Smooth muscle cell (in vitro differentiated cells): ENCODE data around the gene PUDP. TPM values are rescaled to one million over a fixed set of nuclear protein-coding genes. Genes with fewer than 3 reads are reported as not detected.

Experiments used
- DNase-seq: peaks from one replicate; lab custom pipeline; 2025; ENCODE audit not compliant: unreplicated experiment; lab: John Stamatoyannopoulos, UW
- H2AFZ ChIP-seq: fragments of 200-600 bp; sonication (generic); 2 replicates; pipeline ENCODE4 v1.6.0; 2016; ENCODE audit warnings: antibody characterized with exemption, low read depth, mild to moderate bottlenecking
- H3F3A ChIP-seq: fragments of 200-600 bp; sonication (generic); 2 replicates; pipeline ENCODE4 v1.6.0; 2017; ENCODE audit warnings: antibody characterized with exemption, low read depth
- H3K27ac ChIP-seq: fragments of 200-600 bp; sonication (generic); 2 replicates; pipeline ENCODE4 v1.5.1; 2016; ENCODE audit warnings: low read depth, mild to moderate bottlenecking
- H3K27me3 ChIP-seq: fragments of 200-600 bp; sonication (generic); 2 replicates; pipeline ENCODE4 v1.6.1; 2016; ENCODE audit warnings: low read depth, mild to moderate bottlenecking
- H3K36me3 ChIP-seq: fragments of 200-600 bp; sonication (generic); 2 replicates; pipeline ENCODE4 v1.5.1; 2016; ENCODE audit warnings: low read depth
- H3K4me1 ChIP-seq: fragments of 200-600 bp; sonication (generic); 2 replicates; pipeline ENCODE4 v1.5.1; 2016; ENCODE audit warnings: low read depth
- H3K4me2 ChIP-seq: fragments of 200-600 bp; sonication (generic); 2 replicates; pipeline ENCODE4 v1.6.0; 2016; ENCODE audit warnings: mild to moderate bottlenecking
- H3K4me3 ChIP-seq: fragments of 200-600 bp; sonication (generic); 2 replicates; pipeline ENCODE4 v1.5.1; 2016; ENCODE audit warnings: mild to moderate bottlenecking
- H3K79me2 ChIP-seq: fragments of 200-600 bp; sonication (generic); 2 replicates; pipeline ENCODE4 v1.6.0; 2016; ENCODE audit warnings: low read depth, mild to moderate bottlenecking
- H3K9ac ChIP-seq: fragments of 200-600 bp; sonication (generic); 2 replicates; pipeline ENCODE4 v1.6.0; 2016; ENCODE audit warnings: low read depth
- H3K9me3 ChIP-seq: fragments of 200-600 bp; sonication (generic); replicated peaks from 2 replicates; pipeline ENCODE4 v1.5.1; 2016; ENCODE audit warnings: low read depth
- H4K20me1 ChIP-seq: fragments of 200-600 bp; sonication (generic); 2 replicates; pipeline ENCODE4 v1.6.0; 2016; ENCODE audit warnings: low read depth
- CTCF ChIP-seq: fragments of 200-600 bp; sonication (generic); IDR thresholded peaks from 2 replicates; pipeline ENCODE4 v1.5.1; 2017; ENCODE audit warnings: borderline replicate concordance, mild to moderate bottlenecking, antibody characterized with exemption; ENCODE audit not compliant: insufficient read depth, poor library complexity, severe bottlenecking
- WGBS: methylation state at CpG from one replicate; pipeline ENCODE4 v1.1.7; 2016; ENCODE audit warnings: low lambda C conversion rate; 5-methylcytosine and 5-hydroxymethylcytosine counted together
- polyA plus RNA-seq: library from polyadenylated mRNA; unstranded; fragments of >200 nt; fragmentation: Nextera tagmentation; extraction: Ambion mirVana; gene quantifications from 2 replicates; pipeline ENCODE4 v1.2.1, GENCODE V29; 2016
- total RNA-seq: library from RNA; depleted of rRNA; stranded (reverse); fragments of >200 nt; gene quantifications from 2 replicates; pipeline ENCODE4 v1.2.3, GENCODE V29; 2014

Gene PUDP
- total and polyA plus RNA-seq, 2 experiments from 2014 or later: 13.2 to 19.5 TPM

- no peak for DNase-seq
- 92% methylated on average over 2 of the region's 2 CpGs for WGBS
- Histone ChIP-seq H3K79me2 (no peaks in the 10 kb centered on the region), H3K36me3 (no peaks in the 10 kb centered on the region), H3K4me1 (no peaks in the 10 kb centered on the region), H2AFZ (no peak overlapping the region), H3K4me3 (no peak overlapping the region), H3K9ac (no peak overlapping the region), H3K4me2 (no peak overlapping the region), H3K27me3 (no peaks in the 10 kb centered on the region), H3F3A (no peaks in the 10 kb centered on the region), H4K20me1 (no peaks in the 10 kb centered on the region), H3K9me3 (no peaks in the 10 kb centered on the region), H3K27ac (no peak overlapping the region)
- TF ChIP-seq CTCF: peak; percentile 17
These were observed 43.7 kb upstream of the PUDP start for GRCh38 chrX:7191681-7192110.

GRCh38 chrX:7190157-7190556 is 42.2 kb upstream of the PUDP start:
- Histone ChIP-seq H2AFZ (no peak overlapping the region), H3K4me2 (no peak overlapping the region), H3F3A (no peaks in the 10 kb centered on the region), H3K4me3 (no peak overlapping the region), H3K36me3 (no peaks in the 10 kb centered on the region), H3K9me3 (no peaks in the 10 kb centered on the region), H4K20me1 (no peaks in the 10 kb centered on the region), H3K27ac (no peak overlapping the region), H3K27me3 (no peaks in the 10 kb centered on the region), H3K9ac (no peak overlapping the region), H3K4me1 (no peaks in the 10 kb centered on the region), H3K79me2 (no peaks in the 10 kb centered on the region)
- TF ChIP-seq CTCF: no peak
- DNase-seq: no peak
- WGBS: 75% methylated on average over 2 of the region's 2 CpGs

- Histone ChIP-seq H3K27me3 (no peaks in the 10 kb centered on the region), H3K4me1 (no peaks in the 10 kb centered on the region), H3K9ac (no peak overlapping the region), H3K79me2 (no peaks in the 10 kb centered on the region), H3K4me2 (no peak overlapping the region), H4K20me1 (no peaks in the 10 kb centered on the region), H3K27ac (no peak overlapping the region), H2AFZ (no peak overlapping the region), H3F3A (no peaks in the 10 kb centered on the region), H3K36me3 (no peaks in the 10 kb centered on the region), H3K4me3 (no peak overlapping the region), H3K9me3 (no peaks in the 10 kb centered on the region)
- 92% methylated on average over 2 of the region's 2 CpGs for WGBS
- no peak for DNase-seq
- no peak for TF ChIP-seq CTCF
These were observed 40.7 kb upstream of the PUDP start for GRCh38 chrX:7188672-7189071.

- DNase-seq: no peak
- no peak overlapping the region for H2AFZ ChIP-seq
- no peak for TF ChIP-seq CTCF
These were observed 36.9 kb upstream of the PUDP start for GRCh38 chrX:7184816-7185215.

More at GRCh38 chrX:7184816-7185215, 36.9 kb upstream of the PUDP start:
- H3K4me1 ChIP-seq: no peaks in the 10 kb centered on the region
- no peaks in the 10 kb centered on the region for H3K36me3 ChIP-seq
- H3K4me3 ChIP-seq: no peak overlapping the region
- H3K27me3 ChIP-seq: no peaks in the 10 kb centered on the region
- no peak overlapping the region for H3K9ac ChIP-seq
- no peaks in the 10 kb centered on the region for H3F3A ChIP-seq
- 74% methylated on average over 3 of the region's 3 CpGs for WGBS
- H3K27ac ChIP-seq: no peak overlapping the region
- H3K79me2 ChIP-seq: no peaks in the 10 kb centered on the region
- H4K20me1 ChIP-seq: no peaks in the 10 kb centered on the region
- no peaks in the 10 kb centered on the region for H3K9me3 ChIP-seq
- no peak overlapping the region for H3K4me2 ChIP-seq
